ENCODE results near the gene SLC4A3. TPM values are rescaled to one million over a fixed set of nuclear protein-coding genes. Genes with fewer than 3 reads are reported as not detected.
A peak's percentile ranks its signal among the peaks of the same experiment; 100 is the strongest.

SLC4A3 gene
- total and polyA plus RNA-seq, 2 of the 13 experiments (the other 11 are each of a cell fraction or from before 2014, with no cell fraction given) = 0.18 to 0.95 TPM

DNA sequence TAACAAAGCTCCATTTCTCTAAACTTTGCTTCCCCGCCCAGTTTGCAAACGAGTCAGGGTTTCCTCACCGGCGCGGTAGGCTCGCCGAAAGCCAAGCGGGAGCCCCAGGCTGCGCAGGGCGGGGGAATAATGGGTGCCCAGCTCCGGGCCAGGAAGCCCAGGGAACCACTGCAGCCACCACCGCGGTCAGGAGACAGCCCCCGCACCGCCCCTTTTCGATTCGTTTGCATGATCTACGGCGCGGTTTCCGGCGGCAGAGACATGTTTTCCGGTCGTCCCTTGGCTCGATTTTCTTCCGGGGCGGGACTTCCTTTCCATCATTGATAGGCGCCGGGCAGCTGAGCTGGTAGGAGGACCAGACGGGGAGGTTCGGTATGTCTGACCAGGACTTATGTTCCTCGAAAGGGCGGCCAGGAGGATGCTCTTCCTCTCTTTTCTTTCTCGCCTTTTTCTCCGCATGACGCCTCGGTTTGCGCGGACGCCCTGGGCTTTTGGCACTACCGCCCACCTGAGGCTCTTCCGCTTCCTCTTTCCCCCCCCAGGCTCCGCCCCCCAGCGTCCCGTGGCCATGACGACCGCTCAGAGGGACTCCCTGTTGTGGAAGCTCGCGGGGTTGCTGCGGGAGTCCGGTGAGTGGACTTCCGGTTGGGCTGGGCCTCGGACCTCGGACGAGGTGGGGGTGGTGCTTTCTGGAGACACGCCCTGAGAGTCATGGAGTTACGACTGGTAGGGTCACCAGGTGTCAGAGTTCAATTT is 29.7 kb upstream of the SLC4A3 start, which contains the start of gene STK11IP (continued):
- TF ChIP-seq, protein P1, sequence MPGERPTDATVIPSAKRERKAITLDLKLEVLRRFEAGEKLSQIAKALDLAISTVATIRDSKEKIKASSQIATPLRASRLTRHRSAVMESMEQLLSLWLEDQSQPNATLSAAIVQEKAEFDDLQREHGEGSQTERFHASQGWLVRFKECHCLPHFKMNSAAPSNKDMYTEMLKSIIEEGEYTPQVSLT (CRISPR knock-in tag; IDR thresholded peaks at IDR 0.05; ENCODE audit: borderline replicate concordance, low read depth) = no peak
- TF ChIP-seq MTA1 (CRISPR knock-in tag; IDR thresholded peaks at IDR 0.05; ENCODE audit: borderline replicate concordance) (peak; percentile 33; the same call in 1 of the 2 replicates), ZNF432 (CRISPR knock-in tag; IDR thresholded peaks at IDR 0.05; ENCODE audit: borderline replicate concordance) (no peak), NR2F2 (IDR thresholded peaks at IDR 0.05; ENCODE audit: borderline replicate concordance, low read depth) (peak; percentile 69; the same call in 1 of the 2 replicates), AKNA (CRISPR knock-in tag; IDR thresholded peaks at IDR 0.05; ENCODE audit: borderline replicate concordance) (no peak), CEBPB (IDR thresholded peaks at IDR 0.05; ENCODE audit: borderline replicate concordance, low read depth, low read length) (no peak), CREM (IDR thresholded peaks at IDR 0.05) (peak; percentile 95), CREM (CRISPR knock-in tag; IDR thresholded peaks at IDR 0.05) (no peak), ZFP90 (CRISPR knock-in tag; IDR thresholded peaks at IDR 0.05; ENCODE audit: borderline replicate concordance) (0 out of 2 replicates have a peak, but pooled peaks have one; percentile 59), SSRP1 (CRISPR knock-in tag; IDR thresholded peaks at IDR 0.05) (no peak; the same call in 1 of the 2 replicates), PRMT3 (CRISPR knock-in tag; IDR thresholded peaks at IDR 0.05; ENCODE audit: borderline replicate concordance, low read depth) (no peak; the same call in 1 of the 2 replicates), SMAD1 (CRISPR knock-in tag; IDR thresholded peaks at IDR 0.05; ENCODE audit: borderline replicate concordance, low read depth) (peak; percentile 94; the same call in 1 of the 2 replicates), ATF2 (CRISPR knock-in tag; IDR thresholded peaks at IDR 0.05) (peak; percentile 74; the same call in 1 of the 2 replicates), TFAP4 (IDR thresholded peaks at IDR 0.05; ENCODE audit: borderline replicate concordance, low read depth) (peak; percentile 37), NR3C1 (CRISPR knock-in tag; IDR thresholded peaks at IDR 0.05) (no peak), RARA (CRISPR knock-in tag; IDR thresholded peaks at IDR 0.05) (peak; percentile 68), POLR2A (IDR thresholded peaks at IDR 0.05; ENCODE audit: insufficient read depth in 1 of 2, low read depth in 2 of 2, low read length in 2 of 2) (peak; percentile 89 to 96), FIP1L1 (IDR thresholded peaks at IDR 0.05; ENCODE audit: borderline replicate concordance, insufficient read depth, low read depth, low read length) (no peak), IRX3 (CRISPR knock-in tag; IDR thresholded peaks at IDR 0.05; ENCODE audit: borderline replicate concordance, low read depth) (no peak)
- TF ChIP-seq, protein P2, sequence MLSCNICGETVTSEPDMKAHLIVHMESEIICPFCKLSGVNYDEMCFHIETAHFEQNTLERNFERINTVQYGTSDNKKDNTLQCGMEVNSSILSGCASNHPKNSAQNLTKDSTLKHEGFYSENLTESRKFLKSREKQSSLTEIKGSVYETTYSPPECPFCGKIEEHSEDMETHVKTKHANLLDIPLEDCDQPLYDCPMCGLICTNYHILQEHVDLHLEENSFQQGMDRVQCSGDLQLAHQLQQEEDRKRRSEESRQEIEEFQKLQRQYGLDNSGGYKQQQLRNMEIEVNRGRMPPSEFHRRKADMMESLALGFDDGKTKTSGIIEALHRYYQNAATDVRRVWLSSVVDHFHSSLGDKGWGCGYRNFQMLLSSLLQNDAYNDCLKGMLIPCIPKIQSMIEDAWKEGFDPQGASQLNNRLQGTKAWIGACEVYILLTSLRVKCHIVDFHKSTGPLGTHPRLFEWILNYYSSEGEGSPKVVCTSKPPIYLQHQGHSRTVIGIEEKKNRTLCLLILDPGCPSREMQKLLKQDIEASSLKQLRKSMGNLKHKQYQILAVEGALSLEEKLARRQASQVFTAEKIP (CRISPR knock-in tag; IDR thresholded peaks at IDR 0.05; ENCODE audit: borderline replicate concordance) = no peak
